ENCODE results near the gene VASH1.

VASH1 gene

DNA sequence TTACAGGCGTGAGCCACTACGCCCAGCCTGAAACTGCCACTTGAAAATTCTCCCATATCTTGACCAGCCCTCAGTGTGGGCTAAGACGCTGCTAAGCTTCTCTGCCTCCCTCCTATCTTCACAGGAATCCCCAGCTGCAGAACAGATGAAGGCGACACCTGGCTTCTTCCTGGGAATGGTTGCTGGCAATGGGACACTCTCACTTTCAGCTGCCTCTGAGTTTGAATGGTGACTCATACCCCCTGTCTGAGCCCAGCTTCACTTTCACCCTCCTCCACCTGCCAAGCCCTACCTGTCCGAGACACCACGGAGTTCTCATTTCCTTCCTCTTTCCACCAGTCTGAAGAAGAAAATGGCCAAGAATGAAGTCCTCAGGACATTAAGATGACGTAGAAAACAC is 18.3 kb upstream of the VASH1 start:
- no peak for TF ChIP-seq EZH2phosphoT487 (IDR thresholded peaks at IDR 0.05; ENCODE audit: low read length)
- H3K9ac ChIP-seq (ENCODE audit: low read length): no peak overlapping the region
- no peaks in the 10 kb centered on the region for H4K20me1 ChIP-seq (ENCODE audit: insufficient read depth, low read length)
- no peak overlapping the region for H2AFZ ChIP-seq (ENCODE audit: low read length)
- no peaks in the 10 kb centered on the region for H3K27me3 ChIP-seq (replicated peaks; ENCODE audit: insufficient read depth, low read length)
- no peak overlapping the region for H3K4me2 ChIP-seq (ENCODE audit: low read depth, low read length)
- H3K27ac ChIP-seq (ENCODE audit: low read length): no peak overlapping the region
- H3K36me3 ChIP-seq (replicated peaks; ENCODE audit: insufficient read depth, low read length): no peaks in the 10 kb centered on the region
- H3K9me3 ChIP-seq (replicated peaks; ENCODE audit: insufficient read depth, low read length): no peaks in the 10 kb centered on the region
- H3K4me3 ChIP-seq (ENCODE audit: low read length): no peak overlapping the region
- no peaks in the 10 kb centered on the region for H3K9me2 ChIP-seq (replicated peaks; ENCODE audit: insufficient read depth, low read length)
- no peaks in the 10 kb centered on the region for H3F3A ChIP-seq (ENCODE audit: insufficient read depth, low read length)
- no peaks in the 10 kb centered on the region for H3K4me1 ChIP-seq (ENCODE audit: low read length)
- DNase-seq: no peak
- no peaks in the 10 kb centered on the region for H3K79me2 ChIP-seq (ENCODE audit: low read length)

DNA sequence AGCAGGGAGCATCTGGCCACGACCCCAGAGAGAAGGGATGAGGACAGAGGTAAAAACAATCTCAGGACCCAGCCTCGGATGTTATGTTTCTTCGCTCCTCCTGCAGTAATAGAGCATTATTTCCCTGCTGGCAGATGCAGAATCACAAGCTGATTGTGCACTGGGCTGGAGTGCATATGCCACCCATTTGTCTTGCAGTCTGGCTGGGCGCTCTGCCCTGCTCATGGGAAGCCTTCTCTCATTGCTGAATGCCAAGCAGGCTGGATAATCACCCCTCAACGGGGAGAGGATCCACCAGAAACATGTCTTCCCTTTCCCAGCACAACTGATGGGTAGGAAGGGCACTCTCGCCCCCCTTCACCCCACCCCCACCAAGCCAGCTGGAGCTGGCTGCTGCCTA is 8.5 kb upstream of the VASH1 start:
- no peaks in the 10 kb centered on the region for H3K9me3 ChIP-seq (replicated peaks; ENCODE audit: insufficient read depth, low read length)
- no peak for DNase-seq
- H3K4me2 ChIP-seq (ENCODE audit: low read depth, low read length): no peak overlapping the region
- H3K9ac ChIP-seq (ENCODE audit: low read length): no peak overlapping the region
- H3K27ac ChIP-seq (ENCODE audit: low read length): no peak overlapping the region
- no peaks in the 10 kb centered on the region for H4K20me1 ChIP-seq (ENCODE audit: insufficient read depth, low read length)
- H3K4me3 ChIP-seq (ENCODE audit: low read length): no peak overlapping the region
- H3K36me3 ChIP-seq (replicated peaks; ENCODE audit: insufficient read depth, low read length): no peaks in the 10 kb centered on the region
- no peaks in the 10 kb centered on the region for H3F3A ChIP-seq (ENCODE audit: insufficient read depth, low read length)
- no peaks in the 10 kb centered on the region for H3K9me2 ChIP-seq (replicated peaks; ENCODE audit: insufficient read depth, low read length)
- H3K4me1 ChIP-seq (ENCODE audit: low read length): no peaks in the 10 kb centered on the region
- H2AFZ ChIP-seq (ENCODE audit: low read length): no peak overlapping the region
- no peaks in the 10 kb centered on the region for H3K79me2 ChIP-seq (ENCODE audit: low read length)
- no peaks in the 10 kb centered on the region for H3K27me3 ChIP-seq (replicated peaks; ENCODE audit: insufficient read depth, low read length)
- TF ChIP-seq EZH2 (optimal IDR thresholded peaks at IDR 0.05; ENCODE audit: low read depth, low read length) (no peak), EZH2phosphoT487 (IDR thresholded peaks at IDR 0.05; ENCODE audit: low read length) (no peak)
- TF ChIP-seq, protein P1, sequence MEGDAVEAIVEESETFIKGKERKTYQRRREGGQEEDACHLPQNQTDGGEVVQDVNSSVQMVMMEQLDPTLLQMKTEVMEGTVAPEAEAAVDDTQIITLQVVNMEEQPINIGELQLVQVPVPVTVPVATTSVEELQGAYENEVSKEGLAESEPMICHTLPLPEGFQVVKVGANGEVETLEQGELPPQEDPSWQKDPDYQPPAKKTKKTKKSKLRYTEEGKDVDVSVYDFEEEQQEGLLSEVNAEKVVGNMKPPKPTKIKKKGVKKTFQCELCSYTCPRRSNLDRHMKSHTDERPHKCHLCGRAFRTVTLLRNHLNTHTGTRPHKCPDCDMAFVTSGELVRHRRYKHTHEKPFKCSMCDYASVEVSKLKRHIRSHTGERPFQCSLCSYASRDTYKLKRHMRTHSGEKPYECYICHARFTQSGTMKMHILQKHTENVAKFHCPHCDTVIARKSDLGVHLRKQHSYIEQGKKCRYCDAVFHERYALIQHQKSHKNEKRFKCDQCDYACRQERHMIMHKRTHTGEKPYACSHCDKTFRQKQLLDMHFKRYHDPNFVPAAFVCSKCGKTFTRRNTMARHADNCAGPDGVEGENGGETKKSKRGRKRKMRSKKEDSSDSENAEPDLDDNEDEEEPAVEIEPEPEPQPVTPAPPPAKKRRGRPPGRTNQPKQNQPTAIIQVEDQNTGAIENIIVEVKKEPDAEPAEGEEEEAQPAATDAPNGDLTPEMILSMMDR (IDR thresholded peaks at IDR 0.05; ENCODE audit: low read length): no peak

DNA sequence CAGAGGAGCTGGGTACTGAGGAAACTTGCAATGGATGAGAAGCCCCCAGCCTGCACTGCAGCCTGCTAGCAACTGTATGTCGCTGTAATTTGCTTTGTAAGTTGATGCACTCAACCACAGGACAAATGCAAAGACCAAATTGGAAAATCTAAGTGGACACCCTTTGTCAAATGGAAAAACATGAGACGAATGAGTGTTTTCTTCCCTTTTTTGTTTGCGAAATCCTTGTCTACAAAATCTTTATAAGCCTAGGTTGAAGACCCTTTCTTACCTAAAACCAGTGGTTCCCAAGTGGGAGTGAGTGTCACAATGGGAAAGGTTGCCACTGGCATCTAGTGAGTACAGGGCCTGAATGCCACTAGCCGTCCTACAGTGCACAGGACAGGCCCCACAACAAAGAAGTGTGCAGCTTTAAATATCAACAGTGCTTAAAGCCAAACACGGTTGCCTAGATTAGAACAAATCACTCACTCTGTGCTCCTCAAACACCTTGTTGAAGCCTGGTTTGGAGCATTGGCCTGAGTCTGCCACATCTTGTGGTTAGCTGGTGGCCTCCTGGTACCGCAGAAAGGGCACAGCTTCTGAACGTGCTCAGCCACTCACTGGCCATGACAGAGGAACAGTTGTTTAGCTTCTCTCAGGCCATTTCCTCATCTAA is 7.6 kb upstream of the VASH1 start:
- Histone ChIP-seq H3K9me2 (replicated peaks; ENCODE audit: insufficient read depth, low read length) (no peaks in the 10 kb centered on the region), H3F3A (ENCODE audit: insufficient read depth, low read length) (no peaks in the 10 kb centered on the region), H3K4me1 (ENCODE audit: low read length) (no peaks in the 10 kb centered on the region), H4K20me1 (ENCODE audit: insufficient read depth, low read length) (no peaks in the 10 kb centered on the region), H3K9me3 (replicated peaks; ENCODE audit: insufficient read depth, low read length) (no peaks in the 10 kb centered on the region), H3K79me2 (ENCODE audit: low read length) (no peaks in the 10 kb centered on the region), H3K36me3 (replicated peaks; ENCODE audit: insufficient read depth, low read length) (no peaks in the 10 kb centered on the region), H3K27ac (ENCODE audit: low read length) (no peak overlapping the region), H2AFZ (ENCODE audit: low read length) (no peak overlapping the region), H3K4me3 (ENCODE audit: low read length) (no peak overlapping the region), H3K27me3 (replicated peaks; ENCODE audit: insufficient read depth, low read length) (no peaks in the 10 kb centered on the region), H3K4me2 (ENCODE audit: low read depth, low read length) (no peak overlapping the region), H3K9ac (ENCODE audit: low read length) (no peak overlapping the region)
- TF ChIP-seq EZH2 (optimal IDR thresholded peaks at IDR 0.05; ENCODE audit: low read depth, low read length) (no peak), EZH2phosphoT487 (IDR thresholded peaks at IDR 0.05; ENCODE audit: low read length) (no peak)
- TF ChIP-seq, protein P1 (IDR thresholded peaks at IDR 0.05; ENCODE audit: low read length): no peak
- no peak for DNase-seq

DNA sequence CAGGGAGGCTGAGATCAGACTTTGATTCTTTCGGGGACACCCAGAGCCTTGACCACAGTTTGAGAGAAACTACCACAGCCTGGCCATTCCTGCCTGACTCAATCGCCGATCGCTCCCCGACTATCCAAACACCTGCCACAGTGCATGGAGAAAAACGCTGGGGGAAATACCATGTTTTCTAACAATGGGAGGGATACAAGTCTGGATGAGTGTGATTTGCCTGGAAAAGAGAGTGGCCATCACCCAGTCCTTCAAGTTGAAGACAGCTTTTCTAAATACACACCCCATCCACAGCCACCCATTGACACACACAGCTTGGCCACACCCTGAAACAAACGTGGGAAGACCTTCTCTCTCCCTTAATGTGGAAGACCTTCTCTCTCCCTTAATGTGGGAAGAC is 6.7 kb upstream of the VASH1 start:
- Histone ChIP-seq H3F3A (ENCODE audit: insufficient read depth, low read length) (no peaks in the 10 kb centered on the region), H3K4me3 (ENCODE audit: low read length) (no peak overlapping the region), H3K9me2 (replicated peaks; ENCODE audit: insufficient read depth, low read length) (no peaks in the 10 kb centered on the region), H3K9me3 (replicated peaks; ENCODE audit: insufficient read depth, low read length) (no peaks in the 10 kb centered on the region), H4K20me1 (ENCODE audit: insufficient read depth, low read length) (no peaks in the 10 kb centered on the region), H3K4me1 (ENCODE audit: low read length) (no peaks in the 10 kb centered on the region), H3K79me2 (ENCODE audit: low read length) (no peaks in the 10 kb centered on the region), H3K36me3 (replicated peaks; ENCODE audit: insufficient read depth, low read length) (no peaks in the 10 kb centered on the region), H3K27me3 (replicated peaks; ENCODE audit: insufficient read depth, low read length) (no peaks in the 10 kb centered on the region), H3K4me2 (ENCODE audit: low read depth, low read length) (no peak overlapping the region), H3K9ac (ENCODE audit: low read length) (no peak overlapping the region), H3K27ac (ENCODE audit: low read length) (no peak overlapping the region), H2AFZ (ENCODE audit: low read length) (no peak overlapping the region)
- TF ChIP-seq, protein P1 (IDR thresholded peaks at IDR 0.05; ENCODE audit: low read length): no peak
- TF ChIP-seq EZH2phosphoT487 (IDR thresholded peaks at IDR 0.05; ENCODE audit: low read length) (no peak), EZH2 (optimal IDR thresholded peaks at IDR 0.05; ENCODE audit: low read depth, low read length) (no peak)
- no peak for DNase-seq

All from MM.1S (cell line).